ENCODE measurements around the gene SDR42E2.

GRCh38 chr16:22213801-22214200 is 51.5 kb downstream of the SDR42E2 start:
- TF ChIP-seq CTCF (IDR thresholded peaks at IDR 0.05; ENCODE audit: control extremely low read depth in 1 of 3, insufficient read depth in 1 of 3, low read depth in 1 of 3, low read length in 3 of 3) (no peak), TAF1 (IDR thresholded peaks at IDR 0.05; ENCODE audit: low read depth, low read length) (no peak), ATF3 (IDR thresholded peaks at IDR 0.05; ENCODE audit: insufficient read depth, low read depth, low read length) (no peak), CEBPB (IDR thresholded peaks at IDR 0.05; ENCODE audit: low read depth, low read length) (no peak), POLR2A (IDR thresholded peaks at IDR 0.05; ENCODE audit: control extremely low read depth in 1 of 2, low read depth in 2 of 2, low read length in 2 of 2) (no peak), ZNF274 (IDR thresholded peaks at IDR 0.05; ENCODE audit: borderline replicate concordance, extremely low read depth, low read length) (no peak), RXRA (IDR thresholded peaks at IDR 0.05; ENCODE audit: insufficient read depth, low read depth, low read length) (no peak)
